ENCODE data around the gene NCAN.

NCAN gene

DNA sequence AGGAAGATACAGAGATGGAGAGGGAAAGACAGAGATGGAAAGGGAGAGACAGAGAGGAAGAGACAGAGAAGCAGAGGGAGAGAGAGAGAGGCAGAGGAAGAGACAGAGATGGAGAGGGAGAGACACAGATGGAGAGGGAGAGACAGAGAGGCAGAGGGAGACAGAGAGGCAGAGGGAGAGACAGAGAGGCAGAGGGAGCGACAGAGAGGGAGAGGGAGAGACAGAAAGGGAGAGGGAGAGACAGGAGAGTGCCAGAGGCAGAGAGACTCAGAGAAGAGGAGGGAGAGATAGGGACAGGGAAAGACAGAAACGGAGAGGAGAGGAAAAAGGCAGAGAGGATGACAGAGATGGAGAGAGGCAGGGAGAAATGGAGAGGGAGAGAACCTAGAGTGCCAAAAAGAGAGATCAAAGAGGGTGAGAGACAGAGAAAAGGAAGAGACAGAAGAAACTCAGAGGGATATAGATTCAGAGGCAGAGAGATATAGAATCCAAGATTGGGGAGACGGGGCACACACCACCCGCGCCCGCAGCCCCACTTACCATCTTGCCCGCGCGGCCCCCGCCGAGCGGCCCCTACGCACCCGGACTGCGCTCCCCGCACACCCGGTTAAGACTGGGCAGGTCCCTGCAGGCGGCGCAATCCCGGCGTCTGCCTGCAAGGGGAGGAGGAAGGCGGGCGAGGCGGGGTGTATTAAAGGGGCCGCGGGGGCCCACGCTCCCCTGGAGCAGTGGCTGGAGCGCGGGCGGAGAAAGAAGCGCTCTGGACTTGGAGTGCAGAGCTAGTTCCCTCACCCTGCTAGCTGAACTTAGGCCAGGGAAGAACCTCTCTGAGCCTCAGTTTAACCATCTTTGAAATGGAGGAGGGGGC, 50.7 kb downstream of the NCAN start:
- no peak for DNase-seq

DNA sequence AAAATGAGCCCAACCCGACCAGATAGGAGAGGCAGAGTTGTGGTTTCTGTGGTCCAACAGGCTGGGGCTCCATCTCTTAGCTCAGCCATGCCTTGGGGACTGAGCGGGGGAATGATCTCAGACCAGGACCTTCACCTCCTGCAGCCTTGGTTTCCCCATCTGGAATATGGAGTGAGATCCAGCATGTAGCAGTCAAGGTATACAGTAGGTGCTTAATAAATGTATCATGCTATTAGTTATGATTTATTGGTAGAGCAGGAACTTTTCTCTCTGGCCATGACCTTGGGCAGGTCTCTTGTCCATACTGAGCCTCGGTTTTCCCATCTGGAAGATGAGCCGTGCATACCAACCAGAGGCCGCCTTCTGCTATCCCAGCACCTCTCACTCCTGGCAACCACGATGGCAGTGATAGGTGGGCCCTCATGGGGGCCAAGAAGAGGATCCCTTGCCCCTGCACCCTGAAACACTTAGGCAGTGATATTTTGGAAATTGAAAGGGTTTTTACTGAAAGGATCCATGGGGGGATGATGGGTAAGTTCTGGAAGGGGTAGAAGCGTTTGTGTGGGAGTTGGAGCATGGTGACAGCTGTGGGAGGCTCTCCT, 52.2 kb downstream of the NCAN start:
- DNase-seq = no peak

DNA sequence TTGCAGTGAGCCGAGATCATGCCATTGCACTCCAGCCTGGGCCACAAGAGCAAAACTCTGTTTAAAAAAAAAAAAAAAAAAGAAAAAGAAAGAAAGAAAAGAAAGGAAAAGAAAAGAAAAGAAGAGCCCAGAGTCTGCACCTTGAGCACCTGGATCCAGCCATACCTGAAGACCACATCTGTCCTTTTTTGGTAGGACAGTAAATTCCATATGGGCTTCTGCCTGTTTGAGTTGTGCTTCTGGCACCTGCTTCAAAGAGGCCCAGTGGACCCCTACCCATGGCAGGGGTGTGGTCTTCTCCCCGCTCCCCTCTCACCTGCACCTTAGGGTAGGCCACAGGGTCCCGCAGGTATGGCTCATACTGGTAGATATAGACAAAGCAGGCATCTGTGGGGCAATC, 55.5 kb downstream of the NCAN start:
- no peak for DNase-seq

DNA sequence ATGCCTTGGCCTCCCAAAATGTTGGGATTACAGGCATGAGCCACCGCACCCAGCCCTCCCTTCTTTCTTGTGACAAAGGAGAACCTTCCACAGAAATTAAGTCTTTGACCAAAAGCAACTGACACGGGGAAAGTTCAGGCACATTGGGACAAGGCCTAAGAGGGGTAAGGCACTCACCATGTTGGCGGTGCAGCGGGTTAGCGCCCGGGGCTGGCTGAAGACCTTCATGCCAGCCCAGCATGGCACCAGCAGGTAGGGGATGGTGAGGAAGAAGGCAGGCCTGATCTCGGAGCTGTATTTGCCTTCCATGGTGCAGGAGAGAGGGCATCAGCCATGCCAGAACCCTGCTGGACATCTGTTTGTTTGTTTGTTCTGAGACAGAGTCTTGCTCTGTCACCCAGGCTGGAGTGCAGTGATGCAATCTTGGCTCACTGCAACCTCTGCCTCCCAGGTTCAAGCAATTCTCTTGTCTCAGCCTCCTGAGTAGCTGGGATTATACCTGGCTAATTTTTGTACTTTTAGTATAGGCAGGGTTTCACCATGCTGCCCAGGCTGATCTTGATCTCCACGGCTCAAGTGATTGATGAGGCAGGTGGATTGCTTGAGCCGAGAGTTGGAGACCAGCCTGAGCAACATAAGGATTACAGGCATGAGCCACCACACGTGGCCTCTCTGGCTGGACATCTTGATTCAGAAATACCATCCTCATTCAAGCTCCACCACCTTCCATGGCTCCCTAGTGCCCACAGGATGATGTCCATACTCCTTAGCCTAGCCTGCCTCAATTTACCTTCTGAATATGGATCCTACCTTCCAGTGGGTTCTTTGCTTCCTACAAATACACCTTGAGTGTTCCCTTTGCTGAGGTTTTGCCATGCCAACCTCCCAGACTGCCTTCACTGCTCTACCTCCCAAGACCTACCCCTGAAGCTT, 57.0 kb downstream of the NCAN start:
- DNase-seq = no peak

DNA sequence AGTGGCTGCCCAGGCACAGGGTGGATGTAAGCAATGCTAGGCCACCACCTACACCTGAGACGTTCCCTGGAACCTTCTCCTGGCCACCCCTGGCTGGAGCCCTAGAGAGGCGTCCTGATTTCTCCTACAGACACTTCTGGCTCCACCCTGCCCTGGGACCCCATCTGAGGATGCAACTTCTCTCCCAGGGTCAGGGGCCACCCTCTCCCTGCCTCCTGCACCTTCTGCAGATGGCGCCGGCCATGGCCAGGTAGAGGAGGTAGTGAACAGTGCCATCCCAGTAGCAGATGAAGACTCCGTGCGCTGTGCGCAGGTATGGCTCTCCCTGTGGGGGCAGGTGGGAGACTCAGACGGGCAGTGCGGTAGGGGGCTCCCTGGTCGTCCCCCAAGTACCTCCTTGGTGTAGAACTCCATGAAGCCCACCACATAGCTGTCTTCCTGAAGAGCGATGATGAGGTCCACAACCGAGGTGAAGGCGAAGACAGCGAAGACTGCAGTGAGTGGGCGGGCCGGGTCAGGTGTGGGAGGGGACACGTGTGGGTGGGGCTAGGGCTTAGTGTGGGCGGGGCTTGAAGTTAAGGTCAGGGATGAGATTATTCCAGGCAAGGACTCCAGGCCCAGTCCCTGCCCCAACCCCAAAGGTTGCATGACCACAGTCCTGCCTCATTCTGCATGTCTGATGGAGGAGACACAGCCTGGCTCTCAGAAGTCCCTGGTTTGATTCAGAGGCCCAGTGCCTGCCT, 58.4 kb downstream of the NCAN start:
- no peak for DNase-seq

DNA sequence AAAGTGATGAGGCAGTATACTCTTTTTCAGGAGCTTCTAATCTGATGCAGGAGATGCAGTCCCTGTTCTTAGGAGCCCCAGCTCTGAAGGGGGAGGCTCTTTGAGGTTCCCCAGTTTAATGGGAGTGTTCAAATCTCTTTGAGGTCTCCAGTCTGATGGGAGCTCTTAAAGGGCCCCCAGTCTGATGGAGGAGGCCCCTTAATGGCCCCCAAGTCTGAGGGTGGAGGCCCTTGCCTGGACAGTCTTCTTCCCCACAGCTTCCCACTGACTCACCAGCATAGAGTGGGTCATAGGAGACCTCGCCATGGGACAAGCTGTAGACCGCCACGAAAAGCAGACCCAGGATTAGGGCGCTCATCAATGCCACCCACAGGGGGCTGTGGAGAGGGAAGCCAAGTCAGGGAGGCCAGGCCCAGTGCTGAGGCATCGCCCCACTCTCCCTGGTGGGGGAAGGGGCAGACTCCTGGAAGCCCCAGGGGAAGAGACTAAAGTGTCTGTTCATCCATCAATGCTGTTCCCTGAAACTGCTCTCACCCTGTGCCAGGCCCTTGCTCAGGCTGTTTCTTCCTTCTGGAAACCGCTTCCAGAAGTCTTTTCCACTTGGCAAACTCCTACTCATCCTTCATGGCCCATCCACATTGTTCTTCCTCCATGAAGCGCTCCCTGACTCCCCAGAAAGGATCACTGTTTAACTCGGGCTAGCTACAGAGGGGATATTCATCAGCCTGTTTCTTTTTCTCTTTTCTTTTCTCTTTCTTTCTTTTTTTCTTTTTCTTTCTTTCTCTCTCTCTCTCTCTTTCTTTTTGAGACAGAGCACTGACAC, 59.2 kb downstream of the NCAN start:
- no peak for DNase-seq

DNA sequence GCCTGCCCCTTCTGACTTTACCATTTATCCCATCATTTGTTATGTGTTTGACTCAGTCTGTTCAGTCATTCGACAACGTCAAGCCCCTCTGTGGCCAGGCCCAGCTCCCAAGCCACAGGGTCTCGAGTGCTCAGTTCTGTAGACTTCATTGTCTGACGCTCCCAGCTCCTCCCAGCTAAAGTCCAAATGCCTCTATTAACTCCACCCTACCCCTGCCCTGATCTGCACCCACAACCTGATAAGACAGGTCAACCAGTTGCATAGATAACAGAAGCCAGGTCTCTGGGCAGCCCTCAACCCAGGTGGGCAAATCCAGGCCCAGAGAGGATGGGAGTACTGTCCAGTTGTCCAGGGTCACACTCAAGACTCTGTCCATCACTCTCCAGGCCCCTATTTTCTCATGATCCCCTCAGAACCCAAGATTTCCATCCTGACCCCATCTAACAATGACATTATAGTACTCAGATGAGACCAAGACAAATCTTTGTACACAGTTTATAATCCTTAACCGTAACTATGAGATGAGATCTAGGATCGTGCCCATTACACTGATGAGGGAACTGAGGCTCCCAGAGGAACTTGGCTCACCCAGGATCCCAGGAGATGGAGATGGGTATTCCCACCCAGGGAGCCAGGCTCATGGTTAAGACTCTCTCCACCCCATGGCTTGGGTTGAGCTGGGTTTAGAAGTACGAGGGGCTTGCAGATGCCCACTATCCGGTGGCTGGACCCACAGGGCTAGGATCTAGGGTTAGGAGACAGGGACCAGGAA, 60.3 kb downstream of the NCAN start:
- DNase-seq = no peak

DNA sequence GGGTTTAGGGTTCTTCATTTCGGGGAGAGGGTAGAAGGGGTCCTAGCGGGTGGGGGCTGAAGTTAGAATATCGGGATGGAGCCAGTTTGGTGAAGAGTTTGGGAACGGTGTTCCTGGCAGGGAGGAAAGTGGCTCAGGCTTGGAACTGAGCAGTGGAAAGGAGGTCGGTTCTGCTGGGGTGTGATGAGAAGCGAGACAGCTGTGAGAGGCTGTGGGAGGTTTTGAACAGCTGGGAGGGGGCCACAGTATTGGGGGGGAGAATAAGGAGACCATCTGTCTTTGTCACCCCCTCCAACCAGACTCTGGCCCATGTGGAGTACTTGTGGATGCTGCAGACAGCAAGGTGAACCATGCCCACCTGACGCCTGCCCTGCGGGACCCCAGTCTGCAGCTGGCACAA, 62.4 kb downstream of the NCAN start:
- no peak for DNase-seq

DNA sequence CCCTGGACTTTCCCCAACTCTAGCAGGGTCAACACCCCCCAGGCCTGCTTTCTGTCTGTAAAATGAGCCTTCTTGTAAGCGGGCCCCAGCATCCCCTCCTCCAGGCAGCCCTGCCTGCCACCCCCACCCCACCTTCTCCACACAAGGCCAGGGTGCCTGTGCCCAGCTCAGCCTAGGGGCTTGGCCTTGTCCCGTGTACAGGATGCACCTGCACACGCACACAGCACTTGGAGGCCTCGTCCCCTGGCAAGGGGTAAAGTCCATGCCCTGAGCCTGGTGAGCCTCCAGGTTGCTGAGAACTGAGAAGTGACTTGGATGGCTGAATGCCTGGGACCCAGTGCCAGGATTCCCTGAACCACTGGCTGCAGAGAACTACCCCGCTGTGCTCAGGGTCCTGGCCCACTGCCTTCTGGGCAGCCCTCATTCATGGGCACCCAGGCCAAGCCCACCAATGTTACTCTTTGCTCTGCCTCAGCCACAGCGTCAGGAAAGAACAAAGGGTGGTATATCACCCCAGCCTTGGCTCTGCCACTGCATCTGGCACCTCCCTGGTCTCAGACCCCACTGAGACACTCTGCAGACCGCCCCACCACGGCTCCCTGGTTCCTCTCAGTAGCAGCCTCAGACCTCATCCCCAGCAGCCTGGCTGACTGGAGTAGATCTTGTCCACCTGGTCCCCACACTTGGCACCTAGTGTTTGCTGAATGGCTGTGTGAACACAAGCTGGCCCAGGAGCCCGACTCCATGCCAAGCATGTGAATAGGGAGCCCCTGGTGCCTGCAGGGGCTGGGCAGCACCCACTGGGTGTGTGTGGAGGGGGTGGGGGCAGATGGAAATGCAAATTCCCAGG, 63.2 kb downstream of the NCAN start:
- no peak for DNase-seq

DNA sequence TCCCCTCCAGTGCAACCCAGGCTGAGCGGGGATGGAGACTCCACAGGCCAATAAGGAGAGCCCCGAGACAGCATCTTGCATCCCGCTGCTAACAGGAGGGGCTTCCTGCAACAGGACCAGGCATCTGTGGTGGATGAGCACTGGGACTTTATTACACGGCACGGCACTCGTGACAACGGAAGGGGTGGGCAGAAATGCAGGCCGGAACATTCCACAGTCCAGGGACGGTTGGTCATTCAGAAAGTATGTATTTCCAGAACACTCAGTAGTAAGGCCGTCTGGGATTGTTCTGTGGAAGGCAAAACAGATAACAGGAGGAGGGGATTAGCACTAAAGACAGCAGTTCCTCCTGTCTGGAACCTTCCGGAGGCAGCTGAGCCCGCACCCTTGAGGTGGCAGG, 64.6 kb downstream of the NCAN start:
- DNase-seq = no peak

DNA sequence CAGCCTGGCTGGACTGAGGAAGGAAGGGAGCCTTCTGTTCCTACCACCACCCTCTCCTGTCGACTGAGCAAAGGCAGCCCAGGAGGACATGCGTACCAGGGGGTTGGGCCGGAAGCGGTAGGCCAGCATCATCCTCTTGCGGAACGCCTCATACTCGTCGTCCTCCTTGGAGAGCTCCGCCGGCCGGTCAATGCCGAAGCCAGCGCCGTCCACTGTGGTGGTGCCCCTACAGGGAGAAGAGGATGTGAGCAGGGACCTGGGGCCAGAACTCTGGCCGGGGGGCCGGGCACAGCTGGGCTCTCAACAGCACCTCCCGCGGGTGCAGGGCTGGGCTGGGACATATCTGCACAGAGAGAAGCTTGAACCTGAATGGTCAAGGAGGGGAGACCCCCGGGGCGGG, 65.1 kb downstream of the NCAN start:
- no peak for DNase-seq

DNA sequence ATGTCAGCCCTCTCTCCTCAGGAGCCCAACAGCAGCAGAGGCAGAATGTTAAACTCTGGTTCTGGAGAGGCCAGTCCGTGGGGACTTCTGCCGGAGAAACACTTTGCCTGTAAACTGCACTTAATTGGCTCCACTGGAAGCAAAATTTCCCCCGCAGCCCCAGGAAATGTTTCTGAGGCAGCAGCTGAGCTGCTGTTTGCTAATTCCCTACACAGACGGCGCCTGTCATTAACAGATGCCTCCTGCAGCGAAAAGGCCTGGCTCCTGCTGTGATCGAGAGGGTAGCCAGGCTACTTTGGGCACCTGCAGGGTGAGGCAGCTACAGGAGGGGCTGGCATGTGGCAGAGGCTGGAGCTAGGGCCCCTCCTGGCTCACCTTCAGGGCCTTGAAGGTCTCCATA, 66.6 kb downstream of the NCAN start:
- no peak for DNase-seq

DNA sequence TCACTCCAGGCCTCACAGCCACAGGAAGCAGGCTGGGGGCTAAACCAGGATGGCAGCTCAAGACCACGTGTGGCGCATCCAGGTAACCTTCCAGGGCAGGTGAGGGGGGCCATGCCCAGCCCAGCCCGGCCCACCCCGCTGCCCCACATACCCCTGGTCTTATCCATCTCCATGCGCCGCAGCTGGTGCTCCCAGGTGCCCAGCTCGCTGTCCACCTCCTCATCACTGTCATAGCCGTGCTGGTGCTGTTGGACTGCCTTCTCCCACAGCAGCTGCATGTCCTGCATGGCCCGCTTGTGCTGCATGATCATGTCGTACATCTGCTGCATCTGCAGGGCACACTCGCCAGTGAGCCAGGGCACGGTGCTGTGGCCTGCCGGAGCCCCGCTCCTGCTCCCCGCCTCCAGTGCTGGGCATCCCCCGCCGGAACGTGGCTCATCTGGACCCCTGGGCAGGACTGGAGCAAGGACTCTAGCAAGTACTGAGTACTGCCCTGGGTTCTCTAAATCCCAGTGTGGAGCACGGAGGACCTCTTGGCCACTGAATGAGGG, 67.4 kb downstream of the NCAN start:
- no peak for DNase-seq

DNA sequence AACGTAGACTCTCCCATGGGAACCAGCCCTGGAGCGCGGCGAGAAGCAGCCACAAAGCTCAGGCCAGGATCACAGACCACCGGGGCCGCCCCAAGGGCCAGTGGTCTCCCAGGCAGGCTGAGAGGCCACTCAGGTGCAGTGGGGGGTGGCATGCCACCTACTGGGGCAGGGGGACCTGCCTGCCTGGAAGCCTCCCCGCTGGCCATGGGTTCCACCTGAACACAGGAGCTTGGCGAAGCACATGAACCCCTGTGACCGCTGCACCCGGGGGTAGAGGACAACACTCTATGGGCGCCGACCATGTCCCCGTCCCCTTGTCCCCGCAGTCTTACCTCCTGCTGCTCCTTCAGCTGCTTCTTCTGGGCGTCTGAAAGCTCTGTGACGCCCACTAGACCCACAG, 68.1 kb downstream of the NCAN start:
- no peak for DNase-seq

DNA sequence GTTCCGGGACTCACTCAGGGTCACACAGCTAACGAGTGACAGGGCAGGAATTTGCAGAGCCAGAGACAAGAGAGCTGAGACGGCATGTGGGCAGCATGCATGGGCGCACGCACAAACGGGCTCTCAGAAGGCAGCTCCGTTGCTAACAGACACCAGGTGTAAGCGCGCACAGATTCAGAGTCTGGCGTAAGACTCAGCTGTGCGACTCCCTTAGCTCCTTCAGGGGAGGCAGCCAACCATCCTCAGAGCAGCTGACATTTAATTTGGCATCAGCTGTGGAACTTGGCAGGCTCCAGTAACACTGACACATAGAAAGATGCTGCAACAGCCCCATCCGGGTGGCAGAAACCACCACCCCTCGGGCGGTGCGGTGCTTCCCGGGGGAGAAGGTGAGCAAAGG, 68.8 kb downstream of the NCAN start:
- no peak for DNase-seq

DNA sequence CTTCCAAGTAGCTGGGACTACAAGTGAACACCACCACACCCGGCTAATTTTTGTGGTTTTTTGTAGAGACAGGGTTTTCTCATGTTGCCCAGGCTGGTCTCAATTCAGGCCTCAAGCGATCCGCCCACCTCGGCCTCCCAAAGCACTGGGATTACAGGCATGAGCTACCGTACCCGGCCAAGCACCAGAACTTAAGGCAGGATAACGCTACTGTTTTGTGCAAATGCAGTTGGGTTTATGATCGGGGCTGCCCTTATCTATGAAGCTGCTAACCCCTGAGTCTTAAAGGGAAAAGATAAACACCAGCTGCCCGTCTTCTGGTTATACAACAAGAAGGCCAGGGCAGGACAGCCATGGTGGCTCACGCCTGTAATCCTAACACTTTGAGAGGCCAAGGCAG, 73.9 kb downstream of the NCAN start:
- no peak for DNase-seq

DNA sequence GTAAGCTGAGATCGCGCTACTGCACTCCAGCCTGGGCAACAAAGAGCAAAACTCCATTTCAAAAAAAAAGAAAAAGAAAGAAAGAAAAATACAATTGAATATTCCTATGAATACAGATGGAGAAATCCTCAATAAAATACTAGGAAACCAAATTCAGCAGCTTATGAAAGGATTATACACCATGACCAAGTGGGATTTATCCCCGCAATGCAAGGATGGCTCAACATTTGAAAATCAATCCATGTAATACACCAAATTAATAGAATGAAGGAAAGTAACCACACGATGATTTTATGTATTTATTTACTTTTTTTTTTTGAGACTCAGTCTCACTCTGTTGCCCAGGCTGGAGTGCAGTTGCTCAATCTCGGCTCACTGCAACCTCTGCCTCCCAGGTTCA, 80.8 kb downstream of the NCAN start:
- no peak for DNase-seq

DNA sequence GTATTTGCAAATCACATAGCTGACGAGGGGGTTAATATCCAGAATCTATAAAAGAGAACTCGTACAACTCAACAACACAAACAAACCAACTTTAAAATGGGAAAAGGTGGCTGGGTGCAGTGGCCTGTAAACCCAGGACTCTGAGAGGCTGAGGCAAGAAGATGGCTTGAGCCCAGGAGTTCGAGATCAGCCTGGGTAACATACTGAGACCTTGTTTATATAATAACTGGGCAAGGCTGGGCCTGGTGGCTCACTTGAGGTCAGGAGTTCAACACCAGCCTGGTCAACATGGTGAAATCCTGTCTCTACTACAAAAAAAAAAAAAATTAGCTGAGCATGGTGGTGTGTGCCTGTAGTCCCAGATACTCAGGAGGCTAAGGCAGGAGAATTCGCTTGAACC, 83.2 kb downstream of the NCAN start:
- no peak for DNase-seq

DNA sequence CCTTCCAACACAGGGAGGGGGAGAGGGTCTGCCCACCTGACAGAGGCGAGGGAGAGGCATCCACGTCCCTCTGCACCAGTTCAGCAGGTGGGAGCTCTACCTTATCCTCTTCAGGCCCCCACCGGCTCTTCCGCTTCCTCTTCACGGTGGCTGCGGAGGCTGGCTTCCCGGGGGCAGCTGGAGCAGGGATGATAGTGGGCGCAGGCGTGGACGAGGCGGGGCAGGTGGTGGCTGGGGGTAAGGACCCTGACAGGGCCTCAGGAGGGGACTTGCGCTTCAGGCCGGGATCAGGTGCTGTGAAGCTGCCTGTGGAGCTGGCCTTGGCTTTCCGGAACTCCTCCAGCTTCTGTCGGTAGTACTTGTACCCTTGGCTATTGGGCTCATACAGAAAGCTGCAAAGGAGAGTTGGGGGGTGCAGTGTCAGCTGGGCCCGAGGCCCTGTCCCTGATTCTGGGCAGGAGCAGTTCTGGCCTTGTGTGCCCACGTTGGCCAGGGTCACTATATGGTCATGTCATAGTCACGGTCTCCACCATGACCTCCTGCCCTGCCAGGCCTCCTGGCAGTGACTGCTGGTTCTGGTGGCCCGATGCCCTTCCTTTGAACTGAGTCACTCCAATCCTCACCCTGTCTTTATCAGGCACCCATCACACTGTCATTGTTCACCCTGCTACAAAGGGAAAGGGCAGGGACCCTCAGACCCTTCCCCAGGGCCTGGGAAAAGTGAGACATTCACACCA, 85.4 kb downstream of the NCAN start:
- DNase-seq = no peak

Measured in CD4-positive, alpha-beta T cell treated with Interferon gamma for 1 hour (primary cell).